GM18873 (cell line): ENCODE measurements around the gene KRT81.
"Not testable (repeated sequence)": the region's sequence is repeated elsewhere in the genome, so short reads cannot be mapped to it uniquely, and the experiment has no call there.

ENCODE experiments used
- ATAC-seq: cut with Tn5 transposase; IDR thresholded peaks from one replicate; pipeline ENCODE4 v1.9.1; 2021; ENCODE audit warnings: mild to moderate bottlenecking, moderate library complexity, moderate number of reproducible peaks; ENCODE audit not compliant: unreplicated experiment, low FRiP score

The KRT81 gene

DNA sequence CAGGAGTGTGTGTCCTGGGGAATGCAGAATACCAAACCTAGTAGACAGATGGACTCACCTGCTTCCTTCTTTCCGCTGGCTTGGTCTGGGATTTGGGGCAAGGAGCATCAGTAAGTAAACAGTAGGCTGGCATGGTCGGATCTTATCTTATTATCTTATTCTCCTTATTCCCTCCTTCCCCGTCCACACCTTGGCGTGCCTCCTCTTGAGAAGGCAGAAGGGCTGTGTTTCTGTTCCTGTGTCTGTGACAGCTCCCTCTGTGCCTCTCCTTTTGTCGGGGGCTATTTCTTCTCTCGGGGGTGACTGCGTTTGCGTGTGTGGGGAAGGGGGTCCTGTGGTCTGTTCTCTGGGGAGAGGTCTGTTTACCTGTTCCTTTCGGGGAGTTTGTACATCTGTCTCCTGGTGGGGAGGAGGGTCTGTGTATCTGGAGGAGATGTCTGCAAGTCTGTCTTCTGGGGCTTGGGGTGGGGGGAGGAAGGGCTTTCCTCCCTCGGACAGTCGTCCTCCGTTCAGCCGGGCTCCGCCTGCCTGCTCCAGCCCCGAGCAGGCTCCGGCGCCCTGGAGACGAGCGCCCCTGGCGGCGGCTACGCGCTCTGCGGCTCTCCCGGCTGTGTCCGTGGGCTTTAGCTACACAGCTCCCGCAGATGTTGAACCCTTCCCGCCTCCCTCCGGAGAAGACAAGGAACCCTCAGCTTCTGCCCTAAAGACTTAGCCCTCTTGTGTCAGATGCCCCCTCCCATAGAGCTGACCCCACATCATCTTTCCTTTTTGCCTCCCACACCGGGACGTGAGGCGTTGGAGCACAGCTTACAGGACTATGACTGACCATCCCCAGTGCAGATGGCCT is 12.5 kb downstream of the KRT81 start:
- ATAC-seq: no peak

DNA sequence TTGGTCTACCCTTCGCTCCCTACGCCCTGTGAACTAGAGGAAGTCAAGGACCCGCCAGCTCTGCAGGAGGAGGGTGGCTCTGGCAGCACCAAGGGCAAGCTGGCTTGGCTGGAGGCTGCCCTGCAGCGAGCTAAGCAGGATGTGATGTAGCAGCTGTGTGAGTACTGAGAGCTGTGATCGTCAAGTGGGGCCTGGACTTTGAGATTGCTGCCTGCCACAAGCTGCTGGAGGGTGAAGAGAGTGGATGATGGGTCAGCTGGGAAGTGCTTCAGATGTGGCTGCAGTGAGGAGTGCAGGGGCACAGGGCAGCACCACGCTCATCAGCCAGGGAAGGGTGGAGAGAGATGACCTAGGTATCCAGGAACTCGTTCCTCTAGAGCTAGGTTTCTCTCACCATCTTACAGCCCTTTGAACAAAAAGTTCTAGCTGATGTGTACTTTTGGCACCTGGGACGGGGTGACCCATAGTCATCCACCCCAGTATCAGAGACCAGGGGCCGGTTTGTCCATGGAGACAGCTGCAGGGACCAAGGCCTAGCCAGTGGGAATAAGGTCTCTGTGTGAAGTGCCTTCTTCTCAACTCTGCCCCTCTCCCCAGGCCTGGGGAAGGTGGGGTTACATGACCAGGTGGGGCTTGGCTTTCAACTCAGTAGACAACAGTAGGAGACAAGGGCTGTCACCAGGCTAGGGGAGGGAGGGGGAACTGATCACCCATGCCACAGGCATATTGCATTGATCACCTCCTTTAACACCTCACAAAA is 13.7 kb downstream of the KRT81 start:
- no peak for ATAC-seq

DNA sequence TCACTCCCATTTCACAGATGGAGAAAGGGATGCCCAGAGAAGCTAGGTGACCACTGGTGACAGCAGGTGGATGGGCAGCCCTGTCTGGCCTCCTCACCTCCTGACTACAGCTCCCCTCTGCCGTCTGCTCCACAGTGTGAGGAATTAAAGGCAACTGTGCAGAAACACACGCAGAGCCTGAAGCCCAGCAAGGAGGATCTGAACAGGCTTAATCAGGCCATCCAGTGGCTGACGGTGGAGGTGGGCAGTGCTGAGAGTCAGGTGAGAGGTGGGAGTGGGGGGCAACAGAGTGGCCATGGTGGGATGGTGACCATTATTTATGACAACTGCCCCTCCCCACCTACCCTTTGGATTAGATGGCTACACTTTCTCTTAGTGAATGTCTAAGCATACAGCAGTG is 15.6 kb downstream of the KRT81 start:
- no peak for ATAC-seq

DNA sequence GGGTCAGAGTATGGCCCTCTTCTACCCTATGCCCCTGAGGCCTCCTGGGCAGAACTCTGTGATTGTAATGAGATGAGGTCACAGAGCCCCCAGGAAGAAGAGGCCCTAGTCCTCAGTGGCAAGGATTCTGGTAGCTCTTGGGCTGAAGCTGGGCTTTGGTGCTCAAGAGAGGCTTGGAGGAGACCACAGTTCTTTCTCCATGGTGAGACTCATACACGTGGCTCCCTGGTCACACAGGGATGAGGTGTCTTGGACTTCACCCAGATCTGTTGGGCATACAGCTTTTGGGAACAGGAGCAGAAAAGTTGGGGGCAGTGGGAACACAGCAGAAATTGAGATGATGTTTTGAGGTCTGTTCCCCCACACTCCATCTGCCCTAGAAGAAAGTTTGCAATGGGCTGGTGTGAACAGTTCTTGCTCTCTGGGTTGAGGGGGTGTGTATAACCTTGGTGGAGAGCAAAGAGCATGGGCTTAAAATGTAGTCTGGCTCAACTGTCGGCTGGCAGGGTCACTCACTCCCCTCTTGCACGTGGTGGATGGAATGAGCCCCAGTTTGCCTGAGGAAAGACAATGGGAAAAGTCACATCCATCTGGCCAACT is 16.7 kb downstream of the KRT81 start, which contains the start of gene KRT86:
KRT86 (plus strand) TSS at position 125 of the 600 bp plus-strand sequence. CDS start 27,272 bp downstream, outside the sequence.
- no peak for ATAC-seq

DNA sequence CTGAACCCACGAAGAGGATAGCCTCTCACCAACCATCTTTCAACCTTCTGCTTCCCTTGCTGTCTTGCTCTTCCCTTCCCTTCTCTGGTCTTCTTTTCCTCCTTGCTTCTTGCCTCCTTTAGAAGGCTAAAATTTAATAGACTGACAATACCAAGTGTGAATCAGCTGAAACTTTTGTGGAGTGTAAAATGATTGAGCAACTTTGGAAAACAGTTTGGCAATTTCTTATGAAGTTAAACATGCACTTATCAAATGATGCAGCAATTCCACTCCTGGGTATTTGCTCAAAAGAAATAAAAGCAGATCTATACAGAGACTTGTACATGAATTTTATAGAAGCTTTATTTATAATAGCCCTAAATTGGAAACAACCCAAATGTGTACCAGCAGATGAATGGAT is 20.2 kb downstream of the KRT81 start:
- no peak for ATAC-seq

DNA sequence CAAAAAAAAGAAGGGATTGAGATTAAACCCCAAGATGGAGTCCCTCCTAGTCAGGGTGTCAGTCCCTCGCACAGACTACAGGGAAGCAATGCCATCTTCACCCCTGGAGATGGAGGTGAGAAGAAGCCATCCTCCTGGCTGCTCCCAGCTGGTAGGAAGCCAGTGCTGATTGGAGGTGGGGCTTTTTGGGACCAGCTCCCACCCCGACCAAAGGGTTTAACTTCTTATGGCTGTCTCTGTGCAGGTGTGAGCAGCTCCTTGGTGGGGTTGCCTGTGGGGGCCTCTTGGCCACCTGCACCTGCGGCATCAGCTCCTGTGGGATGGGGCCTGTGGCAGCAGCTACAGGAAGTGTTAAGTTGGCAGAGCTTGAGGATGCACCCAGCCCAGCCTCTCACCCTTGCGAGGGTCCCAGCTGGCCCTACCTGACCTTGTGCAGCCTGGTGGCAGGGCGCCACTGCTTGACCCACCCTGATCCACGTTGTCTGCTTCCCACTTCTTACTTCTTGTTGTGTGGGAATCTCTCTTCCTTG is 20.7 kb downstream of the KRT81 start:
- no peak for ATAC-seq

DNA sequence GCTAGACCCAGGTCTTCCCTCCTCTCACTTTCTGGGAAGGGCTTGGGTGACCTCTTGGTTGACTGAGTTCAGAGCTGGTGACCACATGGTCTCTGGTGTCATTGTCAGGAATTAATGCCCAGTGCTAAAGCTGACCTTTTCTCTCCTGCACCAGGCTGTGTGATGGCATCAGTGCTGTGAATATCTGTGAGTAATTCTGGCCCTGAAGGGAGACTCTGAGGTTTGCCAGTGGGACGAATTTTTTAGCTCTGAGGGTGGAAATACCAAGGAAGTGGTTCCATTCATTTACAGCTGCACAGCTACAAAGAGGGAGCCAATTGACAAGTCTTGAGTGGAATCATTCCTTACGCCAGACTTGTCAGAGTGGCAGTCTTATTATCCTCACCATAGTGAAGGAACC is 23.1 kb downstream of the KRT81 start:
- no peak for ATAC-seq

DNA sequence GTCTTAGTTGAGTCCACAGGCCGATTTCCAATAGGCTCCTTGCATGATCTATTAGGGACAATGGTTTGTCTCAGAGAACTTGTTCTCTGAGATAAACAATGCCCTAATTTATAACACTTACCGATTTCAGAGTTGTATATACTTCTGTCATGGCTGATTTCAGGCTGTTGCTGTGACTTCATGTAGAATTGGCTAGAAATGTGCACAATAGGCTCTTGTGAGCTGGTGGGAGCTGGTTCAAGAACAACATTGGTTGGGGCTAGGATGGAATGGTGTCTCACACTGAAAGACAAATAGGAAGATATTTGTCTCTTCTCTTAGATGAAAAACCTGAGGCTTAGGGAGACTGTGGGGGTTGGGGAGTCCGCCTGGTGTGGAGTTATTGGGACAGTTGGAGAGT is 23.6 kb downstream of the KRT81 start:
- ATAC-seq: no peak

DNA sequence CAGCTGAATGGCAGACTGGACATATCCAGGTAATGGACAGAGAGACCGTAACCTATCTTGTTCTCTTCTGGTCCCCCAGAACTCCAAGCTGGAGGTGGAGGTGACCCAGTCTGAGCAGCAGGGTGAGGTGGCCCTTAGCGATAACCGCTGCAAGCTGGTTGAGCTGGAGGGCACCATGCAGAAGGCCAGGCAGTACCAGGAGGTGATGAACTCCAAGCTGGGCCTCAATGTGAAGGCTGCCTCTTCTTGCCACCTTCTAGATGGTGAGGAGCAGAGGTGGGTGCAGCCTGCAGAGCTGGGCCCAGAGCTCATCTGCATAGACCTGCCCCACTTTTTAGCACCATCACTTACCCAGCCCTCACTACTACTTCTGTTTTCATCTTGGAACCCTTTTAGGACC is 24.1 kb downstream of the KRT81 start:
- ATAC-seq: no peak

DNA sequence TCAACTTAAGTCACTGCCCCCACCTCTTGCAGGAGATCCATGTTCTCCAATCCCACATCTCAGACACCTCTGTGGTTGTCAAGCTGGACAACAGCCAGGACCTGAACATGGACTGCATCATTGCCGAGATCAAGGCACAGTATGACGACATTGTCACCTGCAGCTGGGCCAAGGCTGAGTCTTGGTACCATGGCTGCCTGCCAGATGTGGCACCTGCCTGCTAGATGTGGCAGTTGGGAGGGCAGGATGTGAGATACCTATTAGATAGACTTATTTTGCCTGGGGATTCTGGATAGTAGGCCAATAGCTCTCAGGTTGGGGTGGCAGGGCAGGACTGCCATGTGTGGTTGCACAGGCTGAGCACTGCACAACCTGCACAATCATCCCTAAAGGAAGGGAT is 24.8 kb downstream of the KRT81 start:
- ATAC-seq: no peak

DNA sequence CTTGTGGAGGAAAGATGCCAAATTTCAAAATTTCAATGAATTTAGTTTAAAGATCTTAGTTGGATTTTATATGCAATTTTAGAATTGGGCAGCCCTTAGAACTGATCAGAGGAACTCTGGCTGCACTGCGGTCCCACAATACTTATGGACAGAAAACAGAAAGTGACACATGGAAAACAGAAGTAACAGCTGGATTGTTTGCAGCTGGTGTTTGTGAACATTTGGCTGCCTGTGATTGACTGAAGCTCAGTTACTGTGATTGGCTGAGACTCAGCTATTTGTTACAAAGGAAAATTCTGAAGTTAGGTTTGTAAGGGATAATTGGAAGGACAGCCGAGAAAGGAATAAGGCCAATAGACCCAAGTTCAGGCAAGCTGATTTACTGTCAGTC is 26.9 kb downstream of the KRT81 start:
- no peak for ATAC-seq

DNA sequence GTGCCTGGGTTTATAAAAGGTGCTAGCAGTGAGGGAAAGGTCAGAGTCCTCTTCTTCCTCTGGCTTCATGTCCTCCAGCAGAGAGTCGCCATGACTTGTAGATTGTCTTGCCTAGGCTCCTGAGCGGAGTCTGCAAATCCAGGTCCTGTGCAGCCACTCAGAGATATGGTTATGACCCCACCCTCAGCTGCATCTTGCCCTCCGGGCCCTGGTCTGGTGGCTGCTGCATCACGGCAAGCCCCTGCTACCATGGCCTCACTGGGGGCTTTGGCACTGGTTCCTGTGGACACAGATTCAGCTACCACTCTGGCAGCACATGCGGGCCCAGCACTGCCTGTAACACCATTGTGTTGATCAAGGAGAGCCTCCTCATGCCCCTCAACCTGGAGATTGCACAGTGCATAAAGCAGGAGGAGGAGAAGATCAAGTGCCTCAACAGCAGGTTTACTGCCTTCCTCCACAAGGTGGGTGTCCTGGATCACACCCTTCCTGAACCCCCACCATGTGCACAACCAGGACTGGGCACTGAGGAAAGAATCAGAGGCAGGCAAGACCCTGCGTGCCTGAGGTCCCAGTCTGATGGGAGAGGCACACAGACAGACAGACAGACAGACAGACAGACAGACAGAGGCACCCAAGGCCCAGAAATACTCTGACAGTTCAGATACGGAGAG is 27.4 kb downstream of the KRT81 start:
- no peak for ATAC-seq

DNA sequence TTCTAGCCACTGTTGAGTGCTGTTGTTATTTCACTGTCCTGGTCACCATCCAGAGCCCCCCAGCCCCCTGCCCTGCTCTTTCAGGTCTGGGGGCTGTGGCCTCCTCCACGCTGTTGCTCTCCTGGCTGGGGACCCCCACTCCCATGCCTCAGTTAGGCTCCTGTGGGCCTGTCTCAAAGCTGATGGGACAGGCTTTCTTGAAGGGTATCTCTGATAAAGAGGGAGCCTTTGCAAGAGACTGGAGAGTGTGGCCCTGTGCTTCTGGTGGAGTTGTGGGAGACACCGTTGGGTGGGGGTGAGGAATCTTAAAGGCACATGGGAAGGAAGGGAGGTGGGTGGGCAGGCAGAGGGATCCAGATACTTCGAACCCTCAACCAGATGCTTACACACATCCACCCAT is 29.0 kb downstream of the KRT81 start:
- ATAC-seq: no peak

DNA sequence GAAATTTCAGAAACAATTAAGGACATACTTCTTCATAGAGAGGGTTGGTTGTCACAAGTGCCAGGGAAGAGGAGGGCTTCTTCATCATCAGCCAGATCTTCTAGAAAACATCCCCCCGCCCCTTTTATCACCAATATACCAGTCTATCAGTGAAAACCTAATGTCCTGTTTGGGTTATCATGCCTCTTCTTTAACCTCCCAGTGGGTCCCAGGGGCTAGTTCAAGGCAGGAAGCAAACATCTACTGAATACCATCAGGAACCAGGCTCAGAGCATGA is 30.2 kb downstream of the KRT81 start:
- ATAC-seq: no peak

DNA sequence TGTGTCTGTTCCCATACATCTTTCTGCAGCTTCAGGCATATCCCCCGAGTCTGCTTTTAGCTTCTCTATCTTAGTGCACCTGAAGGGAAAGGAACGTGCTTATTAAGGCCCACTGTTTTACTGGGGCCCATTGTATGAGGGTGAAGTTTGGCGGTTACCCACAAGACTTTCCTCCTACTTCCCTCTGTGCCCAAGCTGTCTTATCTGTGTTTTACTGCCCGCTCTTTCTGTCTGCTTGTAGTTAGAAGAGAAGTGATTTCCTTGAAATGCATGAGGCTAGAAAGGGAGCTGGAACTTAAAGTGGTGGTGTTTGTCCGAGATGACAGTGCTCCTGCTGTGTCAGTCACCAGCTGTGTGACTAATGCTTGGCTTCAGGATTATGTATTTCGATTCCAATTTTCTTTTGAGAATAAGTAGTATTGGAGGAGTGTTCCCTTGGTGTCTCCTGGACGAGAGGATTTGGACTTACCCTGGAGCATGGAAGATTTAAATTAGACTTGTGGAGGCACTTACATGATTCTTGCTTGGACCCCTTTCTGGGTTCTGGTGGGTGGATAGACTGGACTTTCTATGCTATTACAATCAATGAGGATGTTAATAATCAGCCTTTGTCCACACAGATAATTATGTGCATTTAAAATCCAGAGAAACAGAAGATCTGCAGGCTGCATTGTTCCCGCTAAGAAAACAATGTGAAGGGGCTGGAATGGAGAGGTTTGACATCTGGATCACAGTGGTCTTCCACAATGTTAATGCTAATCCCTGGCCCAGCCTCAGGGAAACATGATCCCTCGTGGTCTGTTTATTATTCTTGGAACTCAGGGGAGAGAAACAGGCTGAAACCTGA is 30.8 kb downstream of the KRT81 start:
- no peak for ATAC-seq

DNA sequence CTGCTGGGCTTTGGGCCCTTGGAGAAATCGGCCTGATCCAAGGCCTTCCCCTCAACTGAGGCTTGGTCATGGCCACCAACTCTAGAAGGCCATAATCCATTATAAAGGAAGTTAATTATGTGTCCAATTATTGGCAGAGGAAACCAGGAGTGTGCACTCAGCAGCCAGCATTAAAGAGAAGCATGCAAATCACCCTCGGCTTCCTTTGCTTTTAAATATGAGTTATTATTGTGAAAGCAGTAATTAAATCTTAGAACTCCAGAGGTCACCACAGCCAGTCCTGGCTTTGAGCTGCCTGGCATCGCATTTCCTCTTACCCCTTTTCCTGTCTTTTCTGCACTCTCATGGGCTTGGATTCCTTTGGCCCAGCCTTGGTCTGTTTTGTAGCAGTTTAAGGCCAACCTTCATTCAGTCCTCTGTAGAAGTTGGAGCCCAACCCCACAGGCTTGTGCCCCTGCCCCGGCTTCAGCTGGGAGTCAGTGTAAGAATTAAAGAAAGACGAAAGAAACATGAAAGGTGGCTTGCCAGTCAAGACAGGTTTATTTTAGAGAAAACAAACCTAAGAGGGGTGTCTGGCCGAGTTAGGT is 31.6 kb downstream of the KRT81 start:
- no peak for ATAC-seq

DNA sequence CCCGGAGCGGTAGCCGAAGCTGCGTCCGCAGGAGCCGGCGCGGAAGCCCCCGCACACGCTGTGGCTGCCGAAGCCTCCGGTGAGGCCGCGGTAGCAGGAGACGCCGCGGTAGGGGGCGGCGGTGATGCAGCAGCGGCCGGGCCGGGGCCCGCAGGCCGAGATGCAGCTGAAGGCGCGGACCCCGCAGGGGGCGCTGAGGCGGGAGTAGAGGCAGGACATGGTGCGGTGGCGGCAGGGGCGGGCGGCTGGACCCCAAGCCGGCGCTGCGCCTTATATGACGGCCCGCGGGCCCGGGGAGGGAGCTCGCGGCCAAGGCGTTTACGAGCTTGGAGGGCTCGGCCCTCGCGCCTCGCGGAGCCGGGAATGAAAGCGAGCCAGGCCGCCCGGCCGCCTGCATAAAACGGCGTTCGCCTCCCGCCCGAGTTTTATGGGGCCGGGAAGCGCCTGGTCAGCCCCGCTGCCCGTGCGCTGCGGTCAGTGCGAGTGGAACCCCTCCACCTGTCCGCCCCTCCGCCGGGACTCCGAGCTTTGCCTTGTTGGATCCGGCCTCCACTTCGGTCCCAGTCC is 32.9 kb downstream of the KRT81 start:
- no peak for ATAC-seq

DNA sequence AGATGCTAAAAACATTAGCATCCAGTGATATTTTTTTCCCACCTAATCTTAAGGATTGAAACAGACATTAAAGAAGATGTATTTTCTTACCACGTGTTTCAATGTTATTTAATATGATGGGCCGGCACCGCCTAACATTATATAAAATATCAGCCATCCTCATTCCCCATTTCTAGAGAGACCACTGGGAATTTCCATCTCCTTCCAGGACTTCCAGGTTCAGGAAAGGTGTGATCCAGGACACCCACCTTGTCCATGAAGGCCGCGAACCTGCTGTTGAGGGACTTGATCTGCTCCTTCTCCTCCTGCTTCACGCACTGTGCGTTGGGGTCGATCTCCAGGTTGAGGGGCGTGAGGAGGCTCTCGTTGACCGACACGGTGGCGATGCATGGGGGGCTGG is 33.4 kb downstream of the KRT81 start:
- ATAC-seq: not testable (repeated sequence)

DNA sequence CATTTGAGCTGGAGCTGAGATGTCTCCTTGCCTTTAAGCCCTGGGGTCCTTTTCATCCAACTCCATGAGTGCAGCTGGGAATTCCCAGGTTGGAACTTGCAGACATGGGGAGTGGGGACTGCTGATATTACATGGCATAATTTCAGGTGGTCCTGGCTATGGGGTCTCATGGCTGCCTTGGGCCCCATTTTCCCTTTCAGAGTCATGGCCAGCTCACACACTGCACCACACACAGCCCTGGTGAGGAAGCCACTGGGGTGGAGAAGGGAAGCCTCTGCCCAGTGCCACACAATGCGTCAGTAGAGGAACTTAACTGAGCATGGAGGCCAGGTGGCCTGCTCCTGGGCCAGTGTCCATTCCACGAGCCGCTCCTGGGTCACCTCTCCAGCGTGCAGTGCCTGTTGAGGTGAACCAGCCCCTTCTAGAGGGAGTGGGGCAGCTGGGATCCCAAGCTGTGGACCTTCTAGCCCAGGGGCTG is 34.2 kb downstream of the KRT81 start:
- ATAC-seq: no peak
